ENCODE data around the gene TSPAN15.

DNA sequence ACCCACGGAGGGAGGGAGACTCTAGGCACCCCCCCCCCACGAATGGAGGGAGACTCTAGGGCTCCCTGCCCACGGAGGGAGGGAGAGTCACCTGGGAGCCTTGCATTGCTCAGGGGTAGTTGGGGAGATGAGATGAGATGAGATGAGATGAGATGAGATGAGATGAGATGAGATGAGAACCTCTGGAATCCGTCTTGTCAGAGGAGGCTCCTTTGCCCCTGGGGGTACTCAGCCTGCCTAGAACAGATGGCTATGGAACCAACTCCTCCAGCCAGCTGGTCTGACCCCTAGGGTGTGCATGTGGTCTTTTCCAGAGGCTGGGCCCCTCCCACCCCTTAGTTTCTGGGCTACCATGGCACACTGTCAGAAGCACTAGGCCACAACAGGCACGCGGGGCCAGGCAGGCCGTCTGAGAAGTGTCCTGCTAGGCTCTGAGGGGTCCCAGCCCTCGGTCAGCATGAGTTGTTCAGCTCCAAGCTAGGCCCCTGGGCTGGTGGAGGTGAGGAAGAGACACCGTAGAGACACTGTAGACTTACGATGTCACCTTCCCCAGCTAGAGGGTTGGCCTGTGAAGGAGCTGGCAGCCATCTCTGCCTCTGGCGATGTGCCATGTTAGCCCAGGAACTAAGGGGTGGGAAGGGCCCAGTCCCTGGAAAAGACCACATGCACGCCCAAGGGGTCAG is 8.8 kb downstream of the TSPAN15 start:
- TF ChIP-seq CTCF (IDR thresholded peaks at IDR 0.05): no peak
- no peak for TF ChIP-seq EP300 (IDR thresholded peaks at IDR 0.05)
